Gastroesophageal sphincter (tissue), 4 donors: Measurements from ENCODE around the gene NEDD4L. TPM values are rescaled to one million over a fixed set of nuclear protein-coding genes. Genes with fewer than 3 reads are reported as not detected.
"Not testable (repeated sequence)": the region's sequence is repeated elsewhere in the genome, so short reads cannot be mapped to it uniquely, and the experiment has no call there.

ENCODE experiments used
- ATAC-seq: fragments of 150-250 bp; one replicate; pipeline ENCODE4 v1.9.1; 2016; ENCODE audit warnings: mild to moderate bottlenecking, moderate library complexity
- H3K27ac ChIP-seq, 4 donors: fragments of 200-600 bp; sonication (generic) in 3 of 4; 1 replicate in 3 of 4; 2 replicates in 1 of 4; pipeline ENCODE4 v1.5.1; 2016 to 2019
- H3K27me3 ChIP-seq: fragments of 200-600 bp; sonication (generic); one replicate; pipeline ENCODE4 v1.5.1; 2019
- H3K36me3 ChIP-seq, 2 donors: fragments of 200-600 bp; sonication (generic); one replicate each; pipeline ENCODE4 v1.5.1; 2019; ENCODE audit warnings: control low read depth in 1 of 2
- H3K4me1 ChIP-seq, 3 donors: fragments of 200-600 bp; sonication (generic); 1 replicate in 2 of 3; 2 replicates in 1 of 3; pipeline ENCODE4 v1.5.1; 2016 to 2019; ENCODE audit warnings: control low read depth in 2 of 3
- H3K4me3 ChIP-seq, 2 donors: fragments of 200-600 bp; sonication (generic); one replicate each; pipeline ENCODE4 v1.5.1; 2019; ENCODE audit warnings: mild to moderate bottlenecking in 1 of 2, moderate library complexity in 1 of 2
- H3K9me3 ChIP-seq, 3 donors: fragments of 200-600 bp; sonication (generic); one replicate each; pipeline ENCODE4 v1.5.1; 2017 to 2019; ENCODE audit warnings: control low read depth in 2 of 3
- EP300 ChIP-seq: sonication (generic); formaldehyde crosslinking; IDR thresholded peaks from one replicate; pipeline ENCODE4 v1.6.1; 2017; ENCODE audit warnings: antibody characterized with exemption, mild to moderate bottlenecking
- POLR2A ChIP-seq, 2 donors: fragments of 450-650 bp; IDR thresholded peaks; one replicate each; pipeline ENCODE4 v1.6.1; 2017; ENCODE audit warnings: antibody characterized with exemption in 2 of 2, mild to moderate bottlenecking in 2 of 2, moderate library complexity in 1 of 2
- POLR2AphosphoS5 ChIP-seq: sonication (generic); formaldehyde crosslinking; IDR thresholded peaks from one replicate; pipeline ENCODE4 v1.6.1; 2017; ENCODE audit warnings: antibody characterized with exemption
- WGBS, 2 donors: methylation state at CpG; one replicate each; pipeline ENCODE4 v1.1.5; 2018; ENCODE audit warnings: low coverage in 1 of 2; 5-methylcytosine and 5-hydroxymethylcytosine counted together
- total RNA-seq, 4 donors: library from RNA; depleted of rRNA; stranded (reverse); fragments of >200 nt; gene quantifications; one replicate each; pipeline ENCODE4 v1.1.0, GENCODE V29; 2016
- TF ChIP-seq, protein P1 (sequence below), 4 experiments: fragments of 200-600 bp in 2 of 4; fragments of 450-650 bp in 2 of 4; sonication (generic) in 1 of 4; IDR thresholded peaks; one replicate each; pipeline ENCODE4 v1.5.1; 2017 to 2019; ENCODE audit warnings: antibody characterized with exemption in 4 of 4, mild to moderate bottlenecking in 2 of 4, moderate library complexity in 2 of 4

NEDD4L gene
- total RNA-seq, 4 donors from 2014 or later, result 37.0 to 50.9 (median 43.0) TPM

DNA sequence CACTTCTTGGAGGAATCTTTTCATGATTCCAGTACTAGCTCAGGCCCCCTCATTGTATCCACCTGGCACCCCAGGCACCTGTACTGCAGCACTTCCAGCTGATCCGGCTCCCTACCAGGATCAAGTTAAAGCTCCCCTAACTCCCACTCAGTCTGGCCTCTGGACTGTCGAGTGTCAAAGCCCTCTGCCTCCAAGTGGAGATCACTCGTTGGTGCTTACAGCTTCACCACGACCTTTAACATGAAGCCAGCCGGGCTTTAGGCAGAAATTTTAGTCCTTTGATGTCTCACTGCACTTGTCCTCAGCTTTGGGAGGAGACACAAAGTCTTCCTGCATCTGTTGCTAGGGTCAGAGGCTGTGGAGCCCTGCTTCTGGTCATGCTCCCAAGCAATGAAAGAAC lies 387.2 kb downstream of the NEDD4L start:
- WGBS, 2 donors, result 71% methylated on average over 5 of the region's 5 CpGs; no CpG with 5 or more reads in 1 of the 2 donors
- no peaks in the 10 kb centered on the region for H3K9me3 ChIP-seq

DNA sequence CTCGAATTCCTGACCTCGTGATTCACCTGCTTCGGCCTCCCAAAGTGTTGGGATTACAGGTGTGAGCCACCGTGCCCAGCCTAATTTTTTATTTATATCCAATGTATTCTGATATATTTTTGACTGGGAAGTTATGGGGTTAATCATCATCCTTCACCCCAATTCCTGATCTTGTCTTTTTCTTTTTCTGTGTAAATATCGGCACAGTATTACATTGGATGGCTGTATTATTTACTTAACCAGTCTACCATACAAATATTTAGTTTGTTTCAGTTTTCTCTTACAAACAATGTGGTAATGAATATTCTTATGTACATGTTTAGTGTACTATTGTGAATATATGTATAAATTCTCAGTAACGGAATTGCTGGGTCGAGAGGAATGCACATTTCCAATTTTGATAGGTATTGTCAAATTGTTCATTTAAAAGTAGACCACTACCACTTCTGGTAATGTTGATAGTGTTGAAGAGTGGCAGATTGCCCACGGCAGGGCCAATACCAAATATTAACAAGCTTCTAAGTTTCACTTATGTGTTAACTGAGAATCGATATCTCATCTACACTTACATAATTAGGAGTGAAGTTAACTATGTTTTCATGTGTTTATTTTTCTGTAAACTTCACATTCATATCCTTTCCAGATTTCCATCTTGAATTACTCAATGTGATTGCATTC lies 388.2 kb downstream of the NEDD4L start:
- 80 to 87% methylated on average over 9 of the region's 9 CpGs for WGBS, 2 donors
- Histone ChIP-seq H3K4me3 (no peak overlapping the region), H3K9me3 (no peaks in the 10 kb centered on the region), H3K27me3 (no peaks in the 10 kb centered on the region), H3K27ac (no peak overlapping the region), H3K4me1 (no peaks in the 10 kb centered on the region), H3K36me3 (no peaks in the 10 kb centered on the region)
- ATAC-seq, result no peak
- TF ChIP-seq EP300, result no peak
- no peak for TF ChIP-seq POLR2AphosphoS5
- TF ChIP-seq, protein P1, sequence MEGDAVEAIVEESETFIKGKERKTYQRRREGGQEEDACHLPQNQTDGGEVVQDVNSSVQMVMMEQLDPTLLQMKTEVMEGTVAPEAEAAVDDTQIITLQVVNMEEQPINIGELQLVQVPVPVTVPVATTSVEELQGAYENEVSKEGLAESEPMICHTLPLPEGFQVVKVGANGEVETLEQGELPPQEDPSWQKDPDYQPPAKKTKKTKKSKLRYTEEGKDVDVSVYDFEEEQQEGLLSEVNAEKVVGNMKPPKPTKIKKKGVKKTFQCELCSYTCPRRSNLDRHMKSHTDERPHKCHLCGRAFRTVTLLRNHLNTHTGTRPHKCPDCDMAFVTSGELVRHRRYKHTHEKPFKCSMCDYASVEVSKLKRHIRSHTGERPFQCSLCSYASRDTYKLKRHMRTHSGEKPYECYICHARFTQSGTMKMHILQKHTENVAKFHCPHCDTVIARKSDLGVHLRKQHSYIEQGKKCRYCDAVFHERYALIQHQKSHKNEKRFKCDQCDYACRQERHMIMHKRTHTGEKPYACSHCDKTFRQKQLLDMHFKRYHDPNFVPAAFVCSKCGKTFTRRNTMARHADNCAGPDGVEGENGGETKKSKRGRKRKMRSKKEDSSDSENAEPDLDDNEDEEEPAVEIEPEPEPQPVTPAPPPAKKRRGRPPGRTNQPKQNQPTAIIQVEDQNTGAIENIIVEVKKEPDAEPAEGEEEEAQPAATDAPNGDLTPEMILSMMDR (IDR thresholded peaks at IDR 0.05), result no peak
- no peak for TF ChIP-seq POLR2A (IDR thresholded peaks at IDR 0.05)

More for the DNA sequence above, 387.2 kb downstream of the NEDD4L start:
- TF ChIP-seq, protein P1 (IDR thresholded peaks at IDR 0.05), result no peak
- TF ChIP-seq EP300 (no peak), POLR2A (IDR thresholded peaks at IDR 0.05) (no peak), POLR2AphosphoS5 (no peak)
- no peaks in the 10 kb centered on the region for H3K4me1 ChIP-seq
- no peaks in the 10 kb centered on the region for H3K36me3 ChIP-seq
- ATAC-seq, result no peak
- no peaks in the 10 kb centered on the region for H3K27me3 ChIP-seq
- H3K27ac ChIP-seq, result no peak overlapping the region
- H3K4me3 ChIP-seq, result no peak overlapping the region

DNA sequence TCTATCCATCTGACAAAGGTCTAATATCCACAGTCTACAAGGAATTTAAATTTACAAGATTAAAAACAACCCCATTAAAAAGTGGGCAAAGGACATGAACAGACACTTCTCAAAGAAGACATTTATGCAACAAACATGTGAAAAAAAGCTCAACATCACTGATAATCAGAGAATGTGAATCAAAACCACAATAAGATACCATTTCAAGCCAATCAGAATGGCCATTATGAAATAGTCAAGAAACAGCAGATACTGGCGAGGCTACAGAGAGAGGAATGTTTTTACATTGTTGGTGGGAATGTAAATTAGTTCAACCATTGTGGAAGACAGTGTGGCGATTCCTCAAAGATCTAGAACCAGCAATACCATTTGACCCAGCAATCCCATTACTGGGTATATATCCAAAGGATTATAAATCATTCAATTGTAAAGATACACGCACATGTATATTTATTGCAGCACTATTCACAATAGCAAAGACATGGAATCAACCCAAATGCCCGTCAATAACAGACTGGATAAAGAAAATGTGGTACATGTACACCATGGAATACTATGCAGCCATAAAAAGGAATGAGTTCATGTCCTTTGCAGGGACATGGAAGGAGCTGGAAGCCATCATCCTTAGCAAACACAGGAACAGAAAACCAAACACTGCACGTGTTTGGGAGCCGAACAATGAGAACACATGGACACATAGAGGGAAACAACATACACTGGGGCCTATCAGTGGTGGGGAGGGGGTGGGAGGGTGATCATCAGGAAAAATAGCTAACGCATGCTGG lies 391.4 kb downstream of the NEDD4L start:
- H3K9me3 ChIP-seq, H3K27ac ChIP-seq, H3K4me3 ChIP-seq, H3K36me3 ChIP-seq, ATAC-seq, H3K27me3 ChIP-seq: not testable (repeated sequence)
- 85 to 91% methylated on average over 6 to 7 of the region's 7 CpGs for WGBS, 2 donors
- H3K4me1 ChIP-seq, result peaks cover 0 to 14% (median 0%) of the 10 kb centered on the region in 3 donors

DNA sequence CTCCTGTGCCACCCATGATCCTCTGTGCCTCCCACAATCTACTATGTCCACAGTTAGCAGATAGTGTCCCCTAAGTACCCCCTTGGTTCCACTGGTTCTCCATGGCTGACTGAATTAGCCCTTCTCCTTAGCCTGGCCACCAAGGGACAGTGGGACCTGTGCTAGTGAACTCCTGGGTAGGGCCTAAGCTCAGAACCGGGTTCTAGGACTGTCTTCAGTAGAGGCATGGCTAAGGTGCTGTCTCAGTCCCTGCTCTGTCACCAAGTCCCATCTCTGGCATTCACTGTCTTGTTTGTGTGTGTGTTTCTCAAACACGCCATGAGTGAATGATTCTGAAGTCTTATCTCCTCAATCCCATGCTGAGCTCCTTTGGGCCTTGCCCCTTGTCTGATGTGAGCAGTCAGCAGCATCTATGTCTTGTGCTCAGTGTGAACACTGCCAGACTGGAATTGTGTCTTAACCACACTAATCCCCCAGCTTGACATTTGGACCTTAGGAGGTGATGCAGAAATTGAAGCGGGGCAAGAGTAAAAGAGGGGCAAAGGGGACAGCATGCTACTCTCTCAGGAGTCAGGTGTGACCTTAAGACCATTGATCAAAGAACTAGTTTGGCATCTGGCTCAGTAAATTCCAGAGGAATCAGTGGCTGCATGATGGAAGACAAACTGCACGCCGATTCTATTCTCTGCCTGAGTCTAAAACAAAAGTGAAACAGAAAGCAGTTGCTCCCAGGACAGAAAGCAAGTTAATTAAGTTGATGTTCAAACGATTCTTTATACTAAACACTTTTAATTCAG lies 394.3 kb downstream of the NEDD4L start:
- Histone ChIP-seq H3K27ac (peak overlapping the region in 2 of 4 donors; percentile 11 to 21), H3K4me3 (peak overlapping the region; percentile 3 to 37), H3K9me3 (no peaks in the 10 kb centered on the region), H3K27me3 (no peaks in the 10 kb centered on the region), H3K36me3 (no peaks in the 10 kb centered on the region), H3K4me1 (peaks cover 0 to 14% (median 0%) of the 10 kb centered on the region in 3 donors)
- WGBS, 2 donors, result 0 to 41% methylated on average over 1 to 6 of the region's 6 CpGs
- ATAC-seq, result no peak
- TF ChIP-seq POLR2AphosphoS5 (no peak), POLR2A (IDR thresholded peaks at IDR 0.05) (no peak)

DNA sequence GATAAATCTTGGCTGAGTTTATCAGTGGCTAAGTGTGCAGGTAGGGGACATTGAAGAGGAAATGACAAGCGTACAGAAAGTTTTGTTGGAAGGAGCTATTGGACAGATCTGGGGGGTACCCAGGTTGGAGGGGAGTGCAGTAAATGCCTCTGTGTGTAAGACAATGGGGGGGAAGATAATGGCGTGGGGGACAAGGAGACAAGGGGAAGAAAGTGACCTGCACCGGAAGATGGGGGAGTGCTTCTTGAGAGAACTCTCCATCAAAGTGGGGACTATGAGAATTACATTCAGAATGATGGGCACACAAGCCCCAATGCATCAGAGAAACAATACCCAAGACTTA lies 394.9 kb downstream of the NEDD4L start:
- no peak for ATAC-seq

More for the DNA sequence above, 394.9 kb downstream of the NEDD4L start:
- H3K9me3 ChIP-seq, result no peaks in the 10 kb centered on the region
- no peaks in the 10 kb centered on the region for H3K27me3 ChIP-seq
- H3K27ac ChIP-seq, result peak overlapping the region in 2 of 4 donors; percentile 11 to 21
- peak overlapping the region; percentile 3 to 37 for H3K4me3 ChIP-seq
- TF ChIP-seq, protein P1 (IDR thresholded peaks at IDR 0.05), result no peak
- no peak for TF ChIP-seq EP300
- WGBS, 2 donors, result 46 to 63% methylated on average over 3 of the region's 3 CpGs
- no peaks in the 10 kb centered on the region for H3K36me3 ChIP-seq
- peaks cover 0 to 14% (median 0%) of the 10 kb centered on the region in 3 donors for H3K4me1 ChIP-seq
